ENCODE results near the gene LSP1. TPM values are rescaled to one million over a fixed set of nuclear protein-coding genes. Genes with fewer than 3 reads are reported as not detected.

Gene LSP1
- total RNA-seq, 1 donor from 2014 or later: 78.2 TPM

DNA sequence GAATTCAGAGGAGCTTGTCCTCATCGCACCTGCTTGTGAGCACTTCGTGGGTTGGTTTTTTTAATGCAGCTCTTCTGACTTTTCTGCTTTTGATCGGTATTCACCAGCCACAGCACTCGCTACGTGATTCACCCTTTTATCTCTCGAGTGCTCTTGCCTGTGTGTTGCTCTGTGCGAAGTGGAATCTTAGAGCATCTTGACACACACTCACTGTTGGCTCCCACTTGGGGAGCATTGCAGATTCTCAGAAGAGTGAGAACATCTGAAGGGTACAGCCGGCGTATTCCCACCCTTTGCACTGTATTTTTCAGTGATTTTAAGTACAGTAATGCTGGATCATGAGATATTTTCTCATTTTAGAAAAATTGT lies 77.6 kb downstream of the LSP1 start:
- ATAC-seq: no peak
- no peaks in the 10 kb centered on the region for H3K4me1 ChIP-seq
- TF ChIP-seq, protein P1, sequence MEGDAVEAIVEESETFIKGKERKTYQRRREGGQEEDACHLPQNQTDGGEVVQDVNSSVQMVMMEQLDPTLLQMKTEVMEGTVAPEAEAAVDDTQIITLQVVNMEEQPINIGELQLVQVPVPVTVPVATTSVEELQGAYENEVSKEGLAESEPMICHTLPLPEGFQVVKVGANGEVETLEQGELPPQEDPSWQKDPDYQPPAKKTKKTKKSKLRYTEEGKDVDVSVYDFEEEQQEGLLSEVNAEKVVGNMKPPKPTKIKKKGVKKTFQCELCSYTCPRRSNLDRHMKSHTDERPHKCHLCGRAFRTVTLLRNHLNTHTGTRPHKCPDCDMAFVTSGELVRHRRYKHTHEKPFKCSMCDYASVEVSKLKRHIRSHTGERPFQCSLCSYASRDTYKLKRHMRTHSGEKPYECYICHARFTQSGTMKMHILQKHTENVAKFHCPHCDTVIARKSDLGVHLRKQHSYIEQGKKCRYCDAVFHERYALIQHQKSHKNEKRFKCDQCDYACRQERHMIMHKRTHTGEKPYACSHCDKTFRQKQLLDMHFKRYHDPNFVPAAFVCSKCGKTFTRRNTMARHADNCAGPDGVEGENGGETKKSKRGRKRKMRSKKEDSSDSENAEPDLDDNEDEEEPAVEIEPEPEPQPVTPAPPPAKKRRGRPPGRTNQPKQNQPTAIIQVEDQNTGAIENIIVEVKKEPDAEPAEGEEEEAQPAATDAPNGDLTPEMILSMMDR (IDR thresholded peaks at IDR 0.05): no peak
- no peak overlapping the region for H3K4me3 ChIP-seq
- intact Hi-C loops (cut with DNase I): no loop called here
- H3K36me3 ChIP-seq: no peaks in the 10 kb centered on the region
- no peak overlapping the region for H3K27ac ChIP-seq
- no peaks in the 10 kb centered on the region for H3K27me3 ChIP-seq
- no peak for DNase-seq
- no peaks in the 10 kb centered on the region for H3K9me3 ChIP-seq

DNA sequence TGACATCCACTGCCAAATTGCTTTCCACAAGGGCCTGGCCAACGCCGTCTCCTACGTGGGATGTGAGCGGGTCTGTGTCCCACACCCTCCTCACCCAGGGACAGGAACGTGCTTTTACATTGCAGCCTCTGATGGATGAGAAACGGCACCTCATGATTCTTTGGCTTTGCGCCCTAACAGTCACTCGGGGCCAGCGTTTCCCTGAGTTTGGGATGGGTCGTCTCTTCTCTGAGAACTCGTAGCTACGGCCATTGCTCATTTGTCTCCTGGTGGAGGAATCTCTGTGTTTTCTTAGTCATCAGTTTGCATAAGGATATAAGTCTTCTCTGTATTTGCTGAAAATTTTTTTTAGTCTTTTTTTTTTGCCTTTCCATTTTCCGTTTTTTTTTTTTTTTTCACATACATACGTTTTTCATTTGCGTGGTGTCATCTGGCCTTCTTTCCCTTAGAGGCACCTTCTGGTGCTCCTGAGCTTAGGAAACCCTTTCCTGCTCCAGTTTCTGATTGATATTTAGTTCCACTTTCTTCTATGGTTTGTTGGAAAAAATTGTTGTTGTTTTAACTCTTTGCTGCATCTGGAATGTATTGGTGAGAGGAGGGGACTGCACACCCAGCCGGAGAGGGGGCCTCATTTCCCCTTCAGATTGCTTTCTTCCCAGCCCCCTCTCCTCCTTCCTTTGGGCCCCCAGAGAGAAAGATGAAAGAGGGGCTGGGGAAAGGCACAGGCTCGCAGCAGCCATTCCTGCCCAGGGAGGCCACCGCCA lies 78.6 kb downstream of the LSP1 start:
- Histone ChIP-seq H3K27ac (no peak overlapping the region), H3K27me3 (no peaks in the 10 kb centered on the region), H3K9me3 (no peaks in the 10 kb centered on the region), H3K4me3 (no peak overlapping the region), H3K36me3 (no peaks in the 10 kb centered on the region), H3K4me1 (no peaks in the 10 kb centered on the region)
- TF ChIP-seq, protein P1 (IDR thresholded peaks at IDR 0.05): no peak
- DNase-seq (peak; percentile 43), ATAC-seq (no peak)
- intact Hi-C loops (cut with DNase I): no loop called here

DNA sequence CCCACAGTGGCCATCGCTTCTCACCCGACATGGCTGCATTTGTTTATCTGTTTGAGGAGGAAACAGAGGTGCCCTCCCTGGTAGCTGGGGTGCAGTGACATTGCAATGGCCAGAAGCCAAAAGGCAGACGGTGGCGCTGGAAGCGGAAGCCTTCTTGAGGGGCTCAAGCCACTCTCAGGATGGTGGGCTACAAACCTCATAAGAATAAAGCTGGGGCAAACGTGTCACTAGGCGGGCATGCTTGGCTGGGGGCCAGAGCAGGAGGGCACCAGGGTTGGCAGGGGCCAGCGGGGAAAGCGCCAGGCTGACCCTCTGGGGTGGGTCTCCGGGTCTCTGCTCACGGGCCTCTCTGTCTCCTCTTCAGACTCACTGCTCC lies 79.2 kb downstream of the LSP1 start:
- Histone ChIP-seq H3K36me3 (no peaks in the 10 kb centered on the region), H3K4me1 (no peaks in the 10 kb centered on the region), H3K4me3 (no peak overlapping the region), H3K27ac (no peak overlapping the region), H3K9me3 (no peaks in the 10 kb centered on the region), H3K27me3 (no peaks in the 10 kb centered on the region)
- DNase-seq (no peak), ATAC-seq (no peak)
- intact Hi-C loops (cut with DNase I): no loop called here
- TF ChIP-seq, protein P1 (IDR thresholded peaks at IDR 0.05): no peak

DNA sequence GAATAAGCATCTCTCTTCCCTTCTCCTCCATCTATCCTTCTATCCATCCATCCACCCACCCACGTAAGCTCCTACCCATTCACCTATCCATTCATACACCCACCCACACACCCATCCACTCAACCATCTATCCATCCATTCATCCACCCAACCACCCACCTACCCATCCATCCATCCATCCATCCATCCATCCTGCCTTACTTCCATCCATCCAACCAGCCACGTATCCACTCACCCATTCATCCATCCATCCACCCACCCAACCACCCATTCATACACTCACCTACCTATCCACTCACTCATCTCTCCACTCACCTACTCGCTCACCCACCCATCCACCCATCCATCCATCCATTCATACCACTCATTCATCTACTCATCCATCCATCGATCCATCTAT lies 79.8 kb downstream of the LSP1 start:
- Histone ChIP-seq H3K9me3 (no peaks in the 10 kb centered on the region), H3K36me3 (no peaks in the 10 kb centered on the region), H3K27me3 (no peaks in the 10 kb centered on the region), H3K27ac (no peak overlapping the region), H3K4me1 (no peaks in the 10 kb centered on the region), H3K4me3 (no peak overlapping the region)
- DNase-seq (no peak), ATAC-seq (no peak)
- intact Hi-C loops (cut with DNase I): no loop called here
- TF ChIP-seq, protein P1 (IDR thresholded peaks at IDR 0.05): no peak

DNA sequence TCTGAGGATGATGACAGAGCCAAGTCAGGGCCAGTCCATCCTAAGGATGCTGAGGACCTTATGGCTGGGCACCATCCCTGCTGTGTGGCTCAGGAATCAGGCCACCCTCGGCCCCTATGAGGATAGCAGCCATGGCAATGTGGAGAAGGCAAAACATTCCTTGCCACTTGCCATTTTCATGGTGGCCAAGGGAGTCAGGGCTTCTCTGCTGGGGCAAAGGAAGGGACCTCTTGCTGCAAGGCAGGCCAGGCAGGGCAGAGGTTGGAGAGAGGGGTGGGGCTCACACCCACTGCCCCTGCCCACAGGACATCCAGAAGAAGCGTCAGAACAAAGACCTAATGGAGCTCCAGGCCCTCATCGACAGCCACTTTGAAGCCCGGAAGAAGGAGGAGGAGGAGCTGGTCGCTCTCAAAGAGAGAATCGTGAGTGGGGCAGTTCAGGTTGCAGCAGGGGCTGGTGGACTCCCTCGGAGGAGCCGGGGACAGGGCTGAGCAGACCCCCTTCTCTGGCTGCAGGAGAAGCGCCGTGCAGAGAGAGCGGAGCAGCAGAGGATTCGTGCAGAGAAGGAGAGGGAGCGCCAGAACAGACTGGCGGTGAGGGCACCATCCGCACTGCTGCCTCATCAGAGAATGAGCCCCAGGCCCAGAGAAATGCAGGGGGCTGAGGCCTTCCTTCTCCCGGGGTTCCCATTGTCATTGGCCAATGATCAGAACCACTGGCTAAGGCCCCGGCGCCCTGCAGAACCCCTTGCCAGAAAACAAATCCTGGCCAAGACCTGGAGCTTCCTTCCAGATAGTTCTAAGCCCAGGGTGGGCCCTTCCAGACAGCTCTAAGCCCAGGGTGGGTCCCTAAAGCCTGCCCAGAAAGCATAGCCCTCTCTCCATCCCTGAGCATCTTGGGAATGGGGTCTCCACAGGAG lies 80.8 kb downstream of the LSP1 start:
- Histone ChIP-seq H3K36me3 (no peaks in the 10 kb centered on the region), H3K9me3 (no peaks in the 10 kb centered on the region), H3K4me1 (no peaks in the 10 kb centered on the region), H3K4me3 (no peak overlapping the region), H3K27me3 (no peaks in the 10 kb centered on the region), H3K27ac (no peak overlapping the region)
- no peak for DNase-seq
- TF ChIP-seq, protein P1 (IDR thresholded peaks at IDR 0.05): no peak
- no peak for ATAC-seq
- intact Hi-C loops (cut with DNase I): no loop called here
